Fibroblast of villous mesenchyme (primary cell): ENCODE results near the gene PILRB. TPM values are rescaled to one million over a fixed set of nuclear protein-coding genes. Genes with fewer than 3 reads are reported as not detected.
"Not testable (repeated sequence)": the region's sequence is repeated elsewhere in the genome, so short reads cannot be mapped to it uniquely, and the experiment has no call there.

Experiments
- DNase-seq: peaks from one replicate; pipeline ENCODE4 v3.0.0-alpha.2; 2010; ENCODE audit warnings: low read depth
- H3K4me3 ChIP-seq: 2 replicates; pipeline ENCODE4 v1.5.1; 2011; ENCODE audit warnings: low read depth, mild to moderate bottlenecking, low read length
- total RNA-seq: library from RNA; depleted of rRNA; stranded (reverse); fragments of >200 nt; gene quantifications from 2 replicates; pipeline ENCODE4 v1.2.3, GENCODE V29; 2012
- TF ChIP-seq, protein P1 (sequence below): IDR thresholded peaks from 2 replicates; pipeline ENCODE4 v1.5.1; 2012; ENCODE audit warnings: low read depth, mild to moderate bottlenecking, low read length; ENCODE audit not compliant: insufficient read depth

PILRB gene
- total RNA-seq, 1 donor = 11.7 TPM

DNA sequence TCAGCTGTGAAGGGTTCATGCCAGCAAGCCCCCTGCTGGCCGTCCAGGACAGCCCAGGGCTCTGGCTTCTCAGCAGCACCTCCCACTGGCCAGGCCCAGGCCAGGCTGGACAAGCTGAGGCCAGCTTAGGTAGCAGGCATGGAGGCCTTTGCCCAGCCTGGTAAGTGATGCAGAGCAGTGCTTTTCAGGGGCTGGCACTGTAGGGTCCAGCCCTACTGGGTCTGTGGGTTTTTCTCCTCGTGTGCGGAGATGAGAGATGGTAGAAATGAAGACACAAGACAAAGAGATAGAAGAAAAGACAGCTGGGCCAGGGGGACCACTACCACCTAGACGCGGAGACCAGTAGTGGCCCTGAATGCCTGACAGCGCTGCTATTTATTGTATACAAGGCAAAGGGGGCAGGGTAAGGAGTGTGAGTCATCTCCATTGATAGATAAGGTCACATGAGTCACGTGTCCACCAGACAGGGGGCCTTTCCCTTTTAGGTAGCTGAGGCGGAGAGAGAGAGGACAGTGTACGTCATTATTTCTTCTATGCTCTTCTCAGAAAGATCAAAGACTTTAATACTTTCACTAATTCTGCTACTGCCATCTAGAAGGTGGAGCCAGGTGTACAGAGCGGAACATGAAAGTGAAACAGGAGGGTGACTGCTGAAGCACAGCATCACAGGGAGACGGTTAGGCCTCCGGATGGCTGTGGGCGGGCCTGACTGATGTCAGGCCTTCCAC, 13.2 kb upstream of the PILRB start:
- TF ChIP-seq, protein P1, sequence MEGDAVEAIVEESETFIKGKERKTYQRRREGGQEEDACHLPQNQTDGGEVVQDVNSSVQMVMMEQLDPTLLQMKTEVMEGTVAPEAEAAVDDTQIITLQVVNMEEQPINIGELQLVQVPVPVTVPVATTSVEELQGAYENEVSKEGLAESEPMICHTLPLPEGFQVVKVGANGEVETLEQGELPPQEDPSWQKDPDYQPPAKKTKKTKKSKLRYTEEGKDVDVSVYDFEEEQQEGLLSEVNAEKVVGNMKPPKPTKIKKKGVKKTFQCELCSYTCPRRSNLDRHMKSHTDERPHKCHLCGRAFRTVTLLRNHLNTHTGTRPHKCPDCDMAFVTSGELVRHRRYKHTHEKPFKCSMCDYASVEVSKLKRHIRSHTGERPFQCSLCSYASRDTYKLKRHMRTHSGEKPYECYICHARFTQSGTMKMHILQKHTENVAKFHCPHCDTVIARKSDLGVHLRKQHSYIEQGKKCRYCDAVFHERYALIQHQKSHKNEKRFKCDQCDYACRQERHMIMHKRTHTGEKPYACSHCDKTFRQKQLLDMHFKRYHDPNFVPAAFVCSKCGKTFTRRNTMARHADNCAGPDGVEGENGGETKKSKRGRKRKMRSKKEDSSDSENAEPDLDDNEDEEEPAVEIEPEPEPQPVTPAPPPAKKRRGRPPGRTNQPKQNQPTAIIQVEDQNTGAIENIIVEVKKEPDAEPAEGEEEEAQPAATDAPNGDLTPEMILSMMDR = peak; percentile 53
- not testable (repeated sequence) for H3K4me3 ChIP-seq
- DNase-seq = peak; percentile 76

DNA sequence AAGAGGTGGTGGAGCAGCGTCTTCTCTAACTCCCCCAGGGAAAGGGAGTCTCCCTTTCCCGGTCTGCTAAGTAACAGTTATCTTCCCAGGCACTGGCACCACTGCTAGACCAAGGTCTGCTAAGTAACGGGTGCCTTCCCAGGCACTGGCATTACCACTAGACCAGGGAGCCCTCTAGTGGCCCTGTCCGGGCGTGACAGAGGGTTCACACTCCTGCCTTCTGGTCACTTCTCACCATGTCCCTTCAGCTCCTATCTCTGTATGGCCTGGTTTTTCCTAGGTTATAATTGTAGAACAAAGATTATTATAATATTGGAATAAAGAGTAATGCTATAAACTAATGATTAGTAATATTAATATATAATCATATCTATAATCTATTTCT, 12.6 kb upstream of the PILRB start:
- not testable (repeated sequence) for H3K4me3 ChIP-seq
- TF ChIP-seq, protein P1 = peak; percentile 44
- peak; percentile 61 for DNase-seq

DNA sequence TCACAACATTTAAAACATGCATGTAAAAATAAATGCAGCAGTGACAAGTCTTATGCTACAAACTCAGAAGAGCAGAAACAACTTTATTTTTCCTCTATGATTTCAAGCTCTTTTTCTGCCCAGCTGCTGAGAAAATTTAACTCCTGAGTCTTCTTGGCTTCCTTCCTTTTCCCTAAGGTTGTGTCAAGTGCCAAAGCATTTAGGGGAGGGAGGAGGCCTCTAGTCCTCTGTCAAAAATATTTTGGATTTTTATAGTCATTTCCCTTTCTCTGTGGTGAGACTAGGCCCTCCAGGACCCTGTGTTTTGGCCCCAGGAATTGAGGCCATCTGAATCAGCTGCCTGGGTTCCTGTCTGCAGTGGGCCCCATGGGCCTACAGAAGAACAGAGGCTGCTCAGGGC, 11.0 kb upstream of the PILRB start:
- H3K4me3 ChIP-seq = no peak overlapping the region
- DNase-seq = no peak
- TF ChIP-seq, protein P1 = no peak

DNA sequence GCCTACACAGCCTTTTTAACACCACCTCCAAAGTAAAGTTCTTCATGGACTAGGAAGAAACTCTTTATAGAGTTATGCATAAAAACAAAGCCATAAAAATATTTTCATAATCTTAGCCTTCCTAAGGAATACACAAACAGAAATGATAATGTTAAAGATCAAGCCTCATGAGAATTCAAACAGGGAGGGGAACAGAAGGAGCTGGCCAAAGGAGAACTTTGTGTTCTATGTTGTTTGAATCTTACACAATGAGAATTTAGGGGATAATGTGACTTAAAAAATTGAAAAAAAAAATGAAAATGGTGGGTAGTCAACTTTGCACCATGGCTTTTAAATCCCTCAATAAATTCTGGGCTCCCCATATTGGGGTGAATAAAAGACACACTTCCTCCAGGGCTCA, 9.1 kb upstream of the PILRB start:
- TF ChIP-seq, protein P1 = no peak
- no peak for DNase-seq
- H3K4me3 ChIP-seq = no peak overlapping the region

DNA sequence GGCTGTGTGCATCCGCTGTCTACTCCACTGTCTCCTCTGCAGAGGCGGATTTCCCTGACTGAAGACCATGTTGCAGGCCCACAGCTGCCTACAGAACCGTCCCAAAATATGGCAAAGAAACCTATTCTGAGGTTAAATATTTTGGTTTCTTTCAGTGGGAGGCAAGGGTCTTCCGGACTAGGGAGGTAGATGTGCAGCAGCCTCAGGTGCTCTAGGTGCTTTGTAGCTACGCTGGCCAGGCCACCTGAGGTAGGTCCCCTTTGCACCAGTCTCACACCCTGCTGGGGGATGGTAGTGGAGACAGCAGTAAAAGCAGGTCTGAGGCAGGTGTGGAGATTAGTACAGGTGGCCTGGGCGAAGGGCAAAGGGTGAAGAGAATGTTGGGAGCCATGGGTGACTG, 8.2 kb upstream of the PILRB start:
- TF ChIP-seq, protein P1 = no peak
- H3K4me3 ChIP-seq = no peak overlapping the region
- DNase-seq = no peak

DNA sequence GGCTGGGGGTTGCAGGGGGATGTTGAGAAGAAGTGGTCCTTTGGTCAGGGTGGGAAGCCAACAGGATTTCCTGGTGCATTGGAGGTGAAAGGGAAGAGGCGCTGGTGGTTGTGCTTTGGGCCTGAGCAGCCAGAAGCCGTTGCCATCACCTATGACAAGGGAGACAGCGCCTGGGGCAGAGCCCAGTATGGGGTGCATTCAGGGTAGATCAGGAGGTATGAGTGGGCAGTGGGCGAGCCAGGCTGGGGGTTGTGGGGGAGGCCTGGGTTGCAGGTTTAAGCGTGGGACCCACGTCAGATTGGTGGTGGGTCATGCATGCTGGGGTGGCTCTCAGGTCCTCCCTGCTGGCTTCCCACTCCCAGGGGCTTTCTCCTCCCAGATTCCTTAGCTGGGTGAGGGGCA, 6.3 kb upstream of the PILRB start:
- TF ChIP-seq, protein P1 = no peak
- DNase-seq = no peak
- H3K4me3 ChIP-seq = no peak overlapping the region

DNA sequence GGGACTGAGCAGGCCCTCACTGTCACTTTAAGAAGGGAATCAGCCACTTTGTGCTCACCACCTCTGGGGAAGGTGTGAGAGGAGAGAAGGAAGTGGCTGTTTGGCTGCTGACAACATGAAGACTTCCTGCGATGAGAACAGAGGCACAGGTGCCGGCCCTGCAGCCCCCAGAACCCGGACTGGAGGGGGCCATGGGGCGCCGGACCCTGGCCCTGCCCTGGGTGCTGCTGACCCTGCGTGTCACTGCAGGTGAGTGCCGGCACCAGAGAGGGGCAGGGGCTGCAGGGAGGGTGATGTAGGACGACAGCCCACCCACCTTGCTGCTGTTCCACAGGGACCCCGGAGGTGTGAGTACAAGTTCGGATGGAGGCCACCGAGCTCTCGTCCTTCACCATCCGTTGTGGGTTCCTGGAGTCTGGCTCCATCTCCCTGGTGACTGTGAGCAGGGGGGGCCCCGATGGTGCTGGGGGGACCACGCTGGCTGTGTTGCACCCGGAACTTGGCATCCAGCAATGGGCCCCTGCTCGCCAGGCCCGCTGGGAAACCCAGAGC, 5.6 kb upstream of the PILRB start:
- not testable (repeated sequence) for H3K4me3 ChIP-seq, DNase-seq
